WTC11 (cell line): Measurements from ENCODE around the gene ENTHD1. TPM values are rescaled to one million over a fixed set of nuclear protein-coding genes. Genes with fewer than 3 reads are reported as not detected.

Experiments
- ATAC-seq: fragments of 200-7000 bp; cut with Tn5 transposase; 2 replicates; pipeline ENCODE4 v1.10.0; 2021; ENCODE audit warnings: mild to moderate bottlenecking, moderate library complexity
- CTCF ChIA-PET: fragments of 300-600 bp; sonication (Branson Sonifier 250); formaldehyde crosslinking; loops from one replicate; lab custom pipeline; 2021; ENCODE audit warnings: antibody characterized with exemption; lab: Charles Lee
- POLR2A ChIA-PET: fragments of 350-600 bp; sonication (Branson Sonifier 250); formaldehyde crosslinking; loops from one replicate; lab custom pipeline; 2021; ENCODE audit warnings: antibody characterized with exemption; lab: Charles Lee
- DNase-seq: peaks from one replicate; pipeline ENCODE4 v3.0.0; 2021; ENCODE audit warnings: low spot score
- H3K27ac Mint-ChIP-seq: 2 replicates; pipeline ENCODE4 v1.8.0; 2021; ENCODE audit warnings: mixed read lengths
- H3K27me3 Mint-ChIP-seq: 2 replicates; pipeline ENCODE4 v1.8.0; 2021; ENCODE audit warnings: low read depth, mild to moderate bottlenecking, moderate library complexity, mixed read lengths
- H3K36me3 Mint-ChIP-seq: 2 replicates; pipeline ENCODE4 v1.8.0; 2021; ENCODE audit warnings: mixed read lengths
- H3K4me1 Mint-ChIP-seq: 2 replicates; pipeline ENCODE4 v1.8.0; 2022; ENCODE audit warnings: mixed read lengths
- H3K4me3 Mint-ChIP-seq: 2 replicates; pipeline ENCODE4 v1.8.0; 2021; ENCODE audit warnings: mild to moderate bottlenecking, moderate library complexity, mixed read lengths
- H3K9me3 Mint-ChIP-seq: 2 replicates; pipeline ENCODE4 v1.8.0; 2021; ENCODE audit warnings: mixed read lengths
- CREB1 ChIP-seq: sonication (generic); formaldehyde crosslinking; IDR thresholded peaks from 2 replicates; pipeline ENCODE4 v1.8.0; 2023; ENCODE audit warnings: mild to moderate bottlenecking, missing genetic modification reagents
- ETV6 ChIP-seq: sonication (generic); formaldehyde crosslinking; IDR thresholded peaks from 2 replicates; pipeline ENCODE4 v1.8.1; 2022; ENCODE audit warnings: mild to moderate bottlenecking, missing genetic modification reagents
- GRHL2 ChIP-seq: fragments of 250-450 bp; sonication (Bioruptor Pico); IDR thresholded peaks from 2 replicates; pipeline ENCODE4 v1.8.0; 2022; ENCODE audit warnings: mild to moderate bottlenecking, moderate library complexity; ENCODE audit not compliant: insufficient replicate concordance, severe bottlenecking
- HMGA2 ChIP-seq: fragments of 250-450 bp; sonication (Bioruptor Pico); IDR thresholded peaks from 2 replicates; pipeline ENCODE4 v1.4.0; 2021; ENCODE audit warnings: mild to moderate bottlenecking, moderate library complexity
- KAT7 ChIP-seq: sonication (generic); formaldehyde crosslinking; IDR thresholded peaks from 2 replicates; pipeline ENCODE4 v1.8.1; 2023; ENCODE audit warnings: missing genetic modification reagents, mild to moderate bottlenecking, borderline replicate concordance
- MYBL2 ChIP-seq: sonication (generic); formaldehyde crosslinking; IDR thresholded peaks from 2 replicates; pipeline ENCODE4 v1.8.1; 2023; ENCODE audit warnings: mild to moderate bottlenecking, moderate library complexity, missing genetic modification reagents
- RORB ChIP-seq: fragments of 250-450 bp; sonication (Bioruptor Pico); IDR thresholded peaks from 2 replicates; pipeline ENCODE4 v1.9.0; 2021; ENCODE audit warnings: mild to moderate bottlenecking
- SMAD3 ChIP-seq: sonication (generic); formaldehyde crosslinking; IDR thresholded peaks from 2 replicates; pipeline ENCODE4 v1.8.0; 2022; ENCODE audit warnings: missing genetic modification reagents, mild to moderate bottlenecking, borderline replicate concordance
- ZNF138 ChIP-seq: sonication (generic); formaldehyde crosslinking; conservative IDR thresholded peaks from 2 replicates; pipeline ENCODE4 v1.8.1; 2022; ENCODE audit warnings: mild to moderate bottlenecking, moderate library complexity, missing genetic modification reagents
- ZNF423 ChIP-seq: fragments of 250-450 bp; sonication (Bioruptor Pico); IDR thresholded peaks from 2 replicates; pipeline ENCODE4 v2.1.2; 2022; ENCODE audit warnings: mild to moderate bottlenecking, moderate library complexity
- total RNA-seq: library from RNA; stranded (reverse); gene quantifications from 3 replicates; pipeline ENCODE4 v1.2.3, GENCODE V29; 2021
- TF ChIP-seq, protein P1 (sequence below): sonication (generic); formaldehyde crosslinking; IDR thresholded peaks from 2 replicates; pipeline ENCODE4 v1.8.0; 2022; ENCODE audit warnings: mild to moderate bottlenecking, missing genetic modification reagents
- TF ChIP-seq, protein P2 (sequence below): sonication (generic); formaldehyde crosslinking; IDR thresholded peaks from 2 replicates; pipeline ENCODE4 v1.8.1; 2023; ENCODE audit warnings: mild to moderate bottlenecking, missing genetic modification reagents
- TF ChIP-seq, protein P3 (sequence below): sonication (generic); formaldehyde crosslinking; IDR thresholded peaks from 2 replicates; pipeline ENCODE4 v1.8.1; 2022; ENCODE audit warnings: low read depth, missing genetic modification reagents, borderline replicate concordance
- TF ChIP-seq, protein P4 (sequence below): sonication (generic); formaldehyde crosslinking; IDR thresholded peaks from 2 replicates; pipeline ENCODE4 v1.8.0; 2022; ENCODE audit warnings: mild to moderate bottlenecking, missing genetic modification reagents
- TF ChIP-seq, protein P5 (sequence below): sonication (generic); formaldehyde crosslinking; IDR thresholded peaks from 2 replicates; pipeline ENCODE4 v1.8.1; 2022; ENCODE audit warnings: low read depth, mild to moderate bottlenecking, moderate library complexity, missing genetic modification reagents, borderline replicate concordance

The ENTHD1 gene
- total RNA-seq, 1 experiment from 2014 or later: not detected

DNA sequence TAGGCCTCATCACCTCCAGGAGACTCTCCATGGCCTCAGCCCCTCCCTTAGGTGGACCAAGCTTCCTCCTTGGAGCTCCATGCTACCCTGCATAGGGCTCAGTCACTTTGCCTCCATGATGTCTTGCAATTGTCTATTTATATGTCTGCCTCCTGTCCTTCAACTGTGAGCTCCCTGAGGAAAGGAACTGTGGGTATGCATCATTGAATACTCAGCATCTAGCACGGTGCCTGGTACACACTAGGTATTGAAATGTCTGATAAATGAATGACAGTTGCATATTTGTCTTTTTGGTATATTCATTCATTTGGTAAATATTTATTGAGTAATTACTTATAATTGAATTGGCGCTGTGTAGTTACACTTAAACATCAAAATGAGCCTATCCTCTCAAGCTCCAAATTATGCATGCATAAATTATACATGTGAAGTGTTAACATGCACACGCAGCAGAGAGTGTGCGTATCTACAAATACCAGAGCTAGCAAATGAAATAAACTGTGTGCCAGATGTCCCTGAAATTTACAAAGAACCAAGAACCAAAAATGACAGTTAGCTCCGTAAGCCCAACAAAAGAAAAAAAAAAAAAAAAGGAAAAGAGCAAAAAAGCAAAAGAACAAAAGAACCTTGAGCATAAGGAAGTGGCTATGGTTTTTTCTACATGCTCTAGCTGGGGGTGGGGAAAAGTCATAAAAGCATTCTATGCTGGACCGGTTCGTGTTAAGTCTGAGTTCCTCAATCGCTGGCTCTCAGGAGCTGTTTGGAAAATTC lies 32.5 kb upstream of the ENTHD1 start:
- POLR2A ChIA-PET: interaction anchor here (0.5 to 0.7 kb wide), 2 partner anchors 113 to 226 kb away, joined by 3 read pairs; no protein-coding TSS in a partner anchor
- CTCF ChIA-PET: interaction anchor here (0.9 to 6.5 kb wide), 7 partner anchors 10 to 391 kb away, joined by 3 to 47 read pairs (median 5); no protein-coding TSS in a partner anchor
- ATAC-seq: no peak
- TF ChIP-seq, protein P1, sequence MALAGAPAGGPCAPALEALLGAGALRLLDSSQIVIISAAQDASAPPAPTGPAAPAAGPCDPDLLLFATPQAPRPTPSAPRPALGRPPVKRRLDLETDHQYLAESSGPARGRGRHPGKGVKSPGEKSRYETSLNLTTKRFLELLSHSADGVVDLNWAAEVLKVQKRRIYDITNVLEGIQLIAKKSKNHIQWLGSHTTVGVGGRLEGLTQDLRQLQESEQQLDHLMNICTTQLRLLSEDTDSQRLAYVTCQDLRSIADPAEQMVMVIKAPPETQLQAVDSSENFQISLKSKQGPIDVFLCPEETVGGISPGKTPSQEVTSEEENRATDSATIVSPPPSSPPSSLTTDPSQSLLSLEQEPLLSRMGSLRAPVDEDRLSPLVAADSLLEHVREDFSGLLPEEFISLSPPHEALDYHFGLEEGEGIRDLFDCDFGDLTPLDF: no peak
- TF ChIP-seq, all 79 proteins: peak for 0
- H3K27ac Mint-ChIP-seq: no peak overlapping the region
- H3K4me1 Mint-ChIP-seq: peaks cover 17% of the 10 kb centered on the region
- DNase-seq: no peak
- H3K36me3 Mint-ChIP-seq: no peaks in the 10 kb centered on the region
- no peaks in the 10 kb centered on the region for H3K9me3 Mint-ChIP-seq
- H3K4me3 Mint-ChIP-seq: no peak overlapping the region
- H3K27me3 Mint-ChIP-seq: no peaks in the 10 kb centered on the region

DNA sequence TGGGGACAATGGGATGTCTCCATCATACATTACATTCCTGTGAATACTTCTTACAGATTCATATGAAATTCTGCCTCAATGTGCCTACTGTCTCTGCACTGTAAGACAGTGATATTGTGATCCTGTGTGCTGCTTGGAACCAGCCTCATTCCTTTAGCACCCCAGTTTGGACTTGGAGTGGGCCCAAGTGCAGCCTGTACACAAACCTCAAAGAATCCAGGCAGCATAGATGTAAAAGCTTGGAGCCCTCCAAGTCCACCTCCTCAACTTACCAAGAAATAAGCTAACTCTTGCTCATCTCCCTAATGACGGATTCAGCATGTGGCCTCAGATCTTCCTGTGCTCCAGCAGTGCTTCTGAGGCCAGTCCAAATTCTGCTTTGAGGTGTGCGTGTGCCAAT lies 31.7 kb upstream of the ENTHD1 start:
- DNase-seq (no peak), ATAC-seq (no peak)
- Mint-ChIP-seq H3K27ac (no peak overlapping the region), H3K4me3 (no peak overlapping the region), H3K27me3 (no peaks in the 10 kb centered on the region), H3K9me3 (no peaks in the 10 kb centered on the region), H3K4me1 (peaks cover 17% of the 10 kb centered on the region), H3K36me3 (no peaks in the 10 kb centered on the region)
- TF ChIP-seq CREB1 (CRISPR knock-in tag) (no peak), GRHL2 (CRISPR knock-in tag) (no peak), ZNF138 (CRISPR knock-in tag) (no peak), MYBL2 (CRISPR knock-in tag) (no peak), ETV6 (CRISPR knock-in tag) (no peak)
- TF ChIP-seq, protein P2, sequence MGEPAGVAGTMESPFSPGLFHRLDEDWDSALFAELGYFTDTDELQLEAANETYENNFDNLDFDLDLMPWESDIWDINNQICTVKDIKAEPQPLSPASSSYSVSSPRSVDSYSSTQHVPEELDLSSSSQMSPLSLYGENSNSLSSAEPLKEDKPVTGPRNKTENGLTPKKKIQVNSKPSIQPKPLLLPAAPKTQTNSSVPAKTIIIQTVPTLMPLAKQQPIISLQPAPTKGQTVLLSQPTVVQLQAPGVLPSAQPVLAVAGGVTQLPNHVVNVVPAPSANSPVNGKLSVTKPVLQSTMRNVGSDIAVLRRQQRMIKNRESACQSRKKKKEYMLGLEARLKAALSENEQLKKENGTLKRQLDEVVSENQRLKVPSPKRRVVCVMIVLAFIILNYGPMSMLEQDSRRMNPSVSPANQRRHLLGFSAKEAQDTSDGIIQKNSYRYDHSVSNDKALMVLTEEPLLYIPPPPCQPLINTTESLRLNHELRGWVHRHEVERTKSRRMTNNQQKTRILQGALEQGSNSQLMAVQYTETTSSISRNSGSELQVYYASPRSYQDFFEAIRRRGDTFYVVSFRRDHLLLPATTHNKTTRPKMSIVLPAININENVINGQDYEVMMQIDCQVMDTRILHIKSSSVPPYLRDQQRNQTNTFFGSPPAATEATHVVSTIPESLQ (CRISPR knock-in tag): no peak
- CTCF ChIA-PET: interaction anchor here (1.7 to 6.5 kb wide), 5 partner anchors 8 to 112 kb away, joined by 5 to 47 read pairs (median 9); no protein-coding TSS in a partner anchor
- POLR2A ChIA-PET: interaction anchor here (0.5 kb wide), 1 partner anchor 225 kb away, joined by 3 read pairs; no protein-coding TSS in a partner anchor

DNA sequence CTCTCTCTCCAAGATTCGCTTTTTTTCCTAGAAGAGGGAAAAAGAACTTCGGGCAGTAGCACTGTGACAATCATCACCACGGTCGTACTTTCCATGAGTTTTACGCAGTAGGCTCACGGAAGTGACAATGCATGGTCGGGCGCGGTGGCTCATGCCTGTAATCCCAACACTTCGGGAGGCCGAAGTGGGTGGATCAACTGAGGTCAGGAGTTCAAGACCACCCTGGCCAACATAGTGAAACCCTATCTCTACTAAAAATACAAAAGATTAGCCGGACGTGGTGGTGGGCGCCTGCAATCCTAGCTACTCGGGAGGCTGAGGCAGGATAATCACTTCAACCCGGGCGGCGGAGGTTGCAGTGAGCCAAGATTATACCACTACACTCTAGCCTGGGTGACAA lies 30.7 kb upstream of the ENTHD1 start:
- POLR2A ChIA-PET: no interaction called here
- Mint-ChIP-seq H3K9me3 (no peaks in the 10 kb centered on the region), H3K4me1 (peaks cover 17% of the 10 kb centered on the region), H3K27ac (no peak overlapping the region), H3K4me3 (no peak overlapping the region), H3K36me3 (no peaks in the 10 kb centered on the region), H3K27me3 (no peaks in the 10 kb centered on the region)
- ATAC-seq (no peak), DNase-seq (no peak)
- TF ChIP-seq, protein P3, sequence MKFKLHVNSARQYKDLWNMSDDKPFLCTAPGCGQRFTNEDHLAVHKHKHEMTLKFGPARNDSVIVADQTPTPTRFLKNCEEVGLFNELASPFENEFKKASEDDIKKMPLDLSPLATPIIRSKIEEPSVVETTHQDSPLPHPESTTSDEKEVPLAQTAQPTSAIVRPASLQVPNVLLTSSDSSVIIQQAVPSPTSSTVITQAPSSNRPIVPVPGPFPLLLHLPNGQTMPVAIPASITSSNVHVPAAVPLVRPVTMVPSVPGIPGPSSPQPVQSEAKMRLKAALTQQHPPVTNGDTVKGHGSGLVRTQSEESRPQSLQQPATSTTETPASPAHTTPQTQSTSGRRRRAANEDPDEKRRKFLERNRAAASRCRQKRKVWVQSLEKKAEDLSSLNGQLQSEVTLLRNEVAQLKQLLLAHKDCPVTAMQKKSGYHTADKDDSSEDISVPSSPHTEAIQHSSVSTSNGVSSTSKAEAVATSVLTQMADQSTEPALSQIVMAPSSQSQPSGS (CRISPR knock-in tag): no peak
- TF ChIP-seq HMGA2 (CRISPR knock-in tag) (no peak), ZNF423 (CRISPR knock-in tag) (no peak), RORB (CRISPR knock-in tag) (no peak), KAT7 (CRISPR knock-in tag) (no peak), CREB1 (CRISPR knock-in tag) (no peak), SMAD3 (CRISPR knock-in tag) (no peak), ETV6 (CRISPR knock-in tag) (no peak)
- TF ChIP-seq, protein P4, sequence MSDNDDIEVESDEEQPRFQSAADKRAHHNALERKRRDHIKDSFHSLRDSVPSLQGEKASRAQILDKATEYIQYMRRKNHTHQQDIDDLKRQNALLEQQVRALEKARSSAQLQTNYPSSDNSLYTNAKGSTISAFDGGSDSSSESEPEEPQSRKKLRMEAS (CRISPR knock-in tag): no peak
- TF ChIP-seq, protein P5, sequence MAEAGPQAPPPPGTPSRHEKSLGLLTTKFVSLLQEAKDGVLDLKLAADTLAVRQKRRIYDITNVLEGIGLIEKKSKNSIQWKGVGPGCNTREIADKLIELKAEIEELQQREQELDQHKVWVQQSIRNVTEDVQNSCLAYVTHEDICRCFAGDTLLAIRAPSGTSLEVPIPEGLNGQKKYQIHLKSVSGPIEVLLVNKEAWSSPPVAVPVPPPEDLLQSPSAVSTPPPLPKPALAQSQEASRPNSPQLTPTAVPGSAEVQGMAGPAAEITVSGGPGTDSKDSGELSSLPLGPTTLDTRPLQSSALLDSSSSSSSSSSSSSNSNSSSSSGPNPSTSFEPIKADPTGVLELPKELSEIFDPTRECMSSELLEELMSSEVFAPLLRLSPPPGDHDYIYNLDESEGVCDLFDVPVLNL: no peak
- CTCF ChIA-PET: interaction anchor here (5.3 to 6.5 kb wide), 2 partner anchors 9 to 100 kb away, joined by 34 to 47 read pairs; no protein-coding TSS in a partner anchor
